A549 (cell line): ENCODE measurements around the gene MAGIX. TPM values are rescaled to one million over a fixed set of nuclear protein-coding genes. Genes with fewer than 3 reads are reported as not detected.

Source experiments
- ATAC-seq, 2 experiments: fragments of 200-7000 bp in 1 of 2; fragments of >200 bp in 1 of 2; cut with Nextera tagmentation in 1 of 2; cut with Tn5 transposase in 1 of 2; 3 replicates each; pipeline versions ENCODE4 v1.8.0 to v1.9.1; 2018 to 2020; ENCODE audit warnings: mild to moderate bottlenecking in 1 of 2, moderate library complexity in 1 of 2
- CTCF ChIA-PET: fragments of 300-600 bp; sonication (Branson Sonifier 250); formaldehyde crosslinking; extraction: SDS; loops from one replicate; lab custom pipeline; 2021; ENCODE audit warnings: antibody characterized with exemption, inconsistent platforms; lab: Yijun Ruan, JAX
- POLR2A ChIA-PET: fragments of 350-600 bp; formaldehyde crosslinking; extraction: SDS; loops from one replicate; lab custom pipeline; 2021; ENCODE audit warnings: antibody characterized with exemption, inconsistent platforms; lab: Yijun Ruan, JAX
- DNase-seq, 2 experiments: peaks; one replicate each; pipeline versions ENCODE4 v3.0.0 to v3.0.0-alpha.2; 2011 to 2016; ENCODE audit warnings: low read depth in 1 of 2, low spot score in 1 of 2
- FAIRE-seq: peaks from 2 replicates; lab custom pipeline; 2011; peaks lifted over from hg19 to GRCh38; lab: Jason Lieb, UNC
- H3K27ac ChIP-seq, 2 experiments: fragments of >200 bp; sonication (Bioruptor Twin); formaldehyde crosslinking; 3 replicates each; pipeline ENCODE4 v1.5.1; 2016 to 2017
- H3K4me1 ChIP-seq: fragments of >200 bp; sonication (Bioruptor Twin); formaldehyde crosslinking; 3 replicates; pipeline ENCODE4 v1.6.1; 2016
- H3K4me2 ChIP-seq: fragments of >200 bp; sonication (Bioruptor Twin); formaldehyde crosslinking; 3 replicates; pipeline ENCODE4 v1.6.1; 2016
- H3K4me3 ChIP-seq: fragments of >200 bp; sonication (Bioruptor Twin); formaldehyde crosslinking; 3 replicates; pipeline ENCODE4 v1.5.1; 2016
- H3K9me3 ChIP-seq: fragments of >200 bp; sonication (Bioruptor Twin); formaldehyde crosslinking; 3 replicates; pipeline ENCODE4 v1.6.1; 2016
- BHLHE40 ChIP-seq: IDR thresholded peaks from 2 replicates; pipeline ENCODE4 v1.6.1; 2012; ENCODE audit warnings: low read depth, low read length, inconsistent platforms
- CBX8 ChIP-seq: fragments of 200-600 bp; sonication (generic); IDR thresholded peaks from 2 replicates; pipeline ENCODE4 v1.6.1; 2016
- CHD2 ChIP-seq: fragments of 150-350 bp; IDR thresholded peaks from 2 replicates; pipeline ENCODE4 v1.6.1; 2014; ENCODE audit warnings: low read length; ENCODE audit not compliant: partially characterized antibody
- CTCF ChIP-seq: fragments of >200 bp; sonication (Bioruptor Twin); formaldehyde crosslinking; IDR thresholded peaks from 3 replicates; pipeline ENCODE4 v1.5.1; 2016
- EHF ChIP-seq: fragments of 250-450 bp; sonication (Bioruptor Pico); IDR thresholded peaks from 2 replicates; pipeline ENCODE4 v1.5.0; 2020; ENCODE audit warnings: mild to moderate bottlenecking
- ELK1 ChIP-seq: fragments of 150-350 bp; IDR thresholded peaks from 2 replicates; pipeline ENCODE4 v1.6.1; 2014; ENCODE audit warnings: low read depth, mild to moderate bottlenecking, low read length
- FOSL2 ChIP-seq, 2 experiments: fragments of 450-650 bp in 1 of 2; fragments of >200 bp in 1 of 2; sonication (Bioruptor Twin) in 1 of 2; formaldehyde crosslinking; IDR thresholded peaks; 2 replicates each; pipeline versions ENCODE4 v1.5.0 to v1.6.1; 2016 to 2020; ENCODE audit warnings: mild to moderate bottlenecking in 1 of 2, moderate library complexity in 1 of 2
- HDAC2 ChIP-seq: fragments of 200-600 bp; sonication (generic); IDR thresholded peaks from 2 replicates; pipeline ENCODE4 v1.6.1; 2016
- KDM5A ChIP-seq: fragments of 200-600 bp; sonication (generic); IDR thresholded peaks from 2 replicates; pipeline ENCODE4 v1.6.1; 2016; ENCODE audit warnings: antibody characterized with exemption, mild to moderate bottlenecking
- MAFK ChIP-seq: fragments of 450-650 bp; IDR thresholded peaks from 2 replicates; pipeline ENCODE4 v1.6.1; 2014; ENCODE audit not compliant: partially characterized antibody
- NFE2L2 ChIP-seq: fragments of 150-350 bp; conservative IDR thresholded peaks from 2 replicates; pipeline ENCODE4 v1.6.1; 2014; ENCODE audit warnings: low read length
- NPAS2 ChIP-seq: fragments of 250-450 bp; sonication (Bioruptor Pico); IDR thresholded peaks from 2 replicates; pipeline ENCODE4 v1.8.0; 2022; ENCODE audit warnings: mild to moderate bottlenecking, moderate library complexity, borderline replicate concordance
- POLR2A ChIP-seq: IDR thresholded peaks from 2 replicates; pipeline ENCODE4 v1.6.1; 2012; ENCODE audit warnings: mild to moderate bottlenecking, low read length
- REST ChIP-seq: fragments of 200-600 bp; sonication (generic); IDR thresholded peaks from 2 replicates; pipeline ENCODE4 v1.6.1; 2016; ENCODE audit warnings: antibody characterized with exemption, mild to moderate bottlenecking, moderate library complexity
- RFX5 ChIP-seq: fragments of 450-650 bp; IDR thresholded peaks from 2 replicates; pipeline ENCODE4 v1.7.1; 2014; ENCODE audit warnings: antibody characterized with exemption, mild to moderate bottlenecking, moderate library complexity
- TFCP2L1 ChIP-seq: fragments of 250-450 bp; sonication (Bioruptor Pico); IDR thresholded peaks from 2 replicates; pipeline ENCODE4 v1.5.0; 2021; ENCODE audit warnings: mild to moderate bottlenecking
- ZFP36 ChIP-seq: fragments of 450-650 bp; IDR thresholded peaks from 2 replicates; pipeline ENCODE4 v1.6.1; 2014; ENCODE audit warnings: borderline replicate concordance; ENCODE audit not compliant: partially characterized antibody
- WGBS: methylation state at CpG from one replicate; pipeline ENCODE4 v1.1.6; 2017; ENCODE audit errors: missing lambda C conversion rate; 5-methylcytosine and 5-hydroxymethylcytosine counted together
- polyA plus RNA-seq, 4 experiments: library from polyadenylated mRNA; depleted of rRNA in 3 of 4; stranded (reverse); fragments of >200 nt; fragmentation: RNase III in 1 of 4; extraction: RNeasy Plus Mini Kit Qiagen cat#74134 plus additional on column Dnase treatment in 1 of 4; gene quantifications; 2 replicates in 3 of 4; 3 replicates in 1 of 4; pipeline ENCODE4 v1.2.3, GENCODE V29; 2011 to 2017

MAGIX gene
- polyA plus RNA-seq, 2 of the 4 experiments (the other 2 are of a cell fraction): 1.1 to 2.2 TPM

GRCh38 chrX:49199906-49200771 is 37.6 kb downstream of the MAGIX start, which contains the start of gene SYP (continued):
- TF ChIP-seq RFX5 (no peak), ZFP36 (no peak), MAFK (no peak), CHD2 (no peak), BHLHE40 (no peak), HDAC2 (no peak), NFE2L2 (no peak), CTCF (no peak), TFCP2L1 (no peak)

GRCh38 chrX:49202022-49202421 is 39.5 kb downstream of the MAGIX start:
- ChIA-PET POLR2A (interaction anchor here (1.5 kb wide), 1 partner anchor 11 kb away, joined by 5 read pairs; no protein-coding TSS in a partner anchor), CTCF (interaction anchor here (1.6 kb wide), 1 partner anchor 9 kb away, joined by 5 read pairs; no protein-coding TSS in a partner anchor)
- DNase-seq (no peak), ATAC-seq (no peak), FAIRE-seq (no peak)
- 48% methylated on average over 2 of the region's 2 CpGs for WGBS
- Histone ChIP-seq H3K9me3 (no peaks in the 10 kb centered on the region), H3K4me3 (no peak overlapping the region), H3K4me1 (peaks cover 9% of the 10 kb centered on the region; the same call in 1 of the 3 replicates), H3K4me2 (no peak overlapping the region), H3K27ac (no peak overlapping the region)
- no peak for TF ChIP-seq ELK1

- WGBS: 20% methylated on average over 3 of the region's 3 CpGs
- DNase-seq (no peak), ATAC-seq (no peak), FAIRE-seq (no peak)
- Histone ChIP-seq H3K4me1 (peaks cover 9% of the 10 kb centered on the region; the same call in 1 of the 3 replicates), H3K4me3 (no peak overlapping the region), H3K4me2 (no peak overlapping the region), H3K9me3 (no peaks in the 10 kb centered on the region), H3K27ac (no peak overlapping the region)
- CTCF ChIA-PET: no interaction called here
- POLR2A ChIA-PET: no interaction called here
- TF ChIP-seq FOSL2 (IDR thresholded peaks at IDR 0.05): no peak
- no peak for TF ChIP-seq FOSL2 (CRISPR knock-in tag; IDR thresholded peaks at IDR 0.05)
- TF ChIP-seq NPAS2 (CRISPR knock-in tag): no peak
- no peak for TF ChIP-seq EHF (CRISPR knock-in tag)
- no peak for TF ChIP-seq POLR2A
- TF ChIP-seq KDM5A: no peak
- TF ChIP-seq CBX8: no peak
- no peak for TF ChIP-seq REST
- no peak for TF ChIP-seq ELK1
- no peak for TF ChIP-seq RFX5
Observed at GRCh38 chrX:49203536-49203935, 41.0 kb downstream of the MAGIX start.
